ACC112 (cell line): Measurements from ENCODE around the gene SYNE4.

Experiments
- H2AFZ ChIP-seq: fragments of 200-600 bp; sonication (generic); one replicate; pipeline ENCODE4 v1.6.0; 2017; ENCODE audit warnings: antibody characterized with exemption, low read length; ENCODE audit not compliant: unreplicated experiment
- H3K27ac ChIP-seq: fragments of 200-600 bp; sonication (generic); 2 replicates; pipeline ENCODE4 v1.5.1; 2014; ENCODE audit warnings: low read depth, mild to moderate bottlenecking, antibody characterized with exemption, low read length, moderate library complexity
- H3K27me3 ChIP-seq: fragments of 200-600 bp; sonication (generic); 2 replicates; pipeline ENCODE4 v1.6.1; 2014; ENCODE audit warnings: mild to moderate bottlenecking, antibody characterized with exemption, low read length, moderate library complexity, mixed read lengths; ENCODE audit not compliant: insufficient read depth
- H3K36me3 ChIP-seq: fragments of 200-600 bp; sonication (generic); 2 replicates; pipeline ENCODE4 v1.6.1; 2016; ENCODE audit warnings: mild to moderate bottlenecking, antibody characterized with exemption, low read length, moderate library complexity, mixed read lengths; ENCODE audit not compliant: insufficient read depth
- H3K4me1 ChIP-seq: fragments of 200-600 bp; sonication (generic); one replicate; pipeline ENCODE4 v1.6.1; 2016; ENCODE audit warnings: low read length, mixed read lengths; ENCODE audit not compliant: insufficient read depth, unreplicated experiment, control insufficient read depth
- H3K4me3 ChIP-seq: fragments of 200-600 bp; sonication (generic); 2 replicates; pipeline ENCODE4 v1.5.1; 2014; ENCODE audit warnings: mild to moderate bottlenecking, low read depth, low read length
- H3K79me2 ChIP-seq: fragments of 200-600 bp; sonication (generic); one replicate; pipeline ENCODE4 v1.6.0; 2016; ENCODE audit warnings: low read length; ENCODE audit not compliant: control insufficient read depth, unreplicated experiment, insufficient read depth

The SYNE4 gene

GRCh38 chr19:36025541-36025940, 16.9 kb upstream of the SYNE4 start:
- Histone ChIP-seq H3K36me3 (no peaks in the 10 kb centered on the region), H2AFZ (no peak overlapping the region), H3K4me1 (no peaks in the 10 kb centered on the region), H3K4me3 (no peak overlapping the region), H3K27ac (no peak overlapping the region), H3K79me2 (no peaks in the 10 kb centered on the region), H3K27me3 (no peaks in the 10 kb centered on the region)

DNA sequence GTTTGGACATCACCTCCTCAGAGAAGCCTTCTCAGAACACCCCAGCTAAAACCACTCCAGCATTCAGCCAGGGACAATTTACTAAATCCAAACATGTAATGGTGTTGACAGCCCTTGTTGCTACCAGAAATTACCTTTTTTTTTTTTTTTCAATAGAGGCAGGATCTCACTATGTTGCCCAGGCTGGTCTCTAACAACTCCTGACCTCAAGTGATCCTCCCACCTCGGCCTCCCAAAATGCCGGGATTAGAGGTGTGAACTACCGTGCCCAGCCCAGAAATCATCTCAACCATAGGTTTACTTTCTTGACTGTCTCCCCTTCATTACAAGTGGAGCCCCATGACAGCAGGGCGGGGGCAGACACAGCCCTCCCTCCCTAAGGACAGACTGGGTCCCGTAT, 14.8 kb upstream of the SYNE4 start:
- Histone ChIP-seq H3K4me3 (no peak overlapping the region), H3K4me1 (no peaks in the 10 kb centered on the region), H3K27ac (no peak overlapping the region), H3K36me3 (no peaks in the 10 kb centered on the region), H2AFZ (no peak overlapping the region), H3K27me3 (no peaks in the 10 kb centered on the region), H3K79me2 (no peaks in the 10 kb centered on the region)

DNA sequence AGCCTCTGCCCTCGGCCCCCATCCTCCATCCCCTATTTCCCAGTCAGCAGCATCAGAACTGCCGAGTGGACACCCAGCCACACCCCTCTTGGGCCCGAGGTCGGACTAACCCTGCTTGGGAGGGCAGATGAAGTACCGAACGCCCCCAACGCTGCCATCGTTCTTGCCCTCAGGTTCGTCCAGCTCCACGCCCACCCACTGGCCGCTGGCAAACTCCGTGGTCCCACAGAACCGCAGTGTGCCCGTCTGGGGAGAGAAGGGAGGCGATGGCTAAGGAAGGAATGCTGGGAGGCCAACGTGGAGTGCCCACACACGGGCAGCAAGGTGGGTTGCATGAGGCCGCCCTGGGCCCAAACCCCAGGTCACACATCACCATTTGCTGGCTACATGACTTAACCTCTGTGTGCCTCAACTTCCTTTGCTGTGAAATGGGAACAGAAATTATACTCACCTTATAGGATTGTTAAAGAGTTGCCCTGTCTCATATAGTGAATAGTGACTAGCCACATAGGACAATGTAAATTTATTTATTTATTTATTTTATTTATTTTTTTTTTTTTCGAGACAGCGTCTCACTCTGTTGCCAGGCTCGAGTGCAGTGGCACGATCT, 10.6 kb upstream of the SYNE4 start:
- no peaks in the 10 kb centered on the region for H3K36me3 ChIP-seq
- no peak overlapping the region for H3K4me3 ChIP-seq
- H3K27me3 ChIP-seq = no peaks in the 10 kb centered on the region
- H3K27ac ChIP-seq = no peak overlapping the region
- H3K79me2 ChIP-seq = no peaks in the 10 kb centered on the region
- peaks cover 3% of the 10 kb centered on the region for H3K4me1 ChIP-seq
- H2AFZ ChIP-seq = no peak overlapping the region

- Histone ChIP-seq H3K4me3 (peak within 1 kb of the TSS; percentile 75), H3K4me1 (peaks cover 3% of the 10 kb centered on the region), H3K79me2 (no peaks in the 10 kb centered on the region), H3K27me3 (no peaks in the 10 kb centered on the region), H3K36me3 (no peaks in the 10 kb centered on the region), H3K27ac (no peak within 1 kb of the TSS), H2AFZ (no peak within 1 kb of the TSS)
These were observed 5.7 kb upstream of the SYNE4 start, which contains the start of gene ALKBH6 for GRCh38 chr19:36014012-36014924. ALKBH6 (minus strand) TSS chr19:36014213; CDS start chr19:36013397, 816 bp downstream.

- Histone ChIP-seq H3K27me3 (no peaks in the 10 kb centered on the region), H2AFZ (no peak overlapping the region), H3K4me3 (peak overlapping the region; percentile 75), H3K36me3 (no peaks in the 10 kb centered on the region), H3K79me2 (no peaks in the 10 kb centered on the region), H3K4me1 (peaks cover 3% of the 10 kb centered on the region), H3K27ac (no peak overlapping the region)
These were observed 4.8 kb upstream of the SYNE4 start for GRCh38 chr19:36013280-36014011.

DNA sequence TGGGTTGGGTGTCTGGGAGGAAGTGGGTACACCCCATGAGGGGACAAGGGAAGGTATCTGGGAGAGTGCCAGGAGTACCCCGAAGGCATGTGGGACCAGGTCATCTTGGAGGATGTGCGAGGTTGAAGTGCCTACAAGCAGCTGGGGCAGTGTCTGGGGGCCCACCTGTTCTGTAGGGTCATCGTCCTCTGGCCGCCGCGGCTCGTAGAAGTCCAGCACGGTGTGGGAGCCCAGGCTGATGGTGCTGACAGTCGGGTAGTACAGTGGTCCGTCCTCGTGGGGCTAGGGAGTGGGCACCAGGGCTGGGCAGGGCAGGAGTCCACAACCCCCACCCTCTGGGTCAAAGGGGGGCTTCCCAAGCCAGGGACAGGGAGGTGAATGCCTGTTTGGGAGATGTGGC, 1.8 kb upstream of the SYNE4 start:
- no peak overlapping the region for H3K4me3 ChIP-seq
- H3K36me3 ChIP-seq = no peaks in the 10 kb centered on the region
- no peaks in the 10 kb centered on the region for H3K79me2 ChIP-seq
- peaks cover 3% of the 10 kb centered on the region for H3K4me1 ChIP-seq
- H3K27ac ChIP-seq = no peak overlapping the region
- H3K27me3 ChIP-seq = no peaks in the 10 kb centered on the region
- H2AFZ ChIP-seq = no peak overlapping the region

GRCh38 chr19:36009633-36010379, 1.2 kb upstream of the SYNE4 start:
- peak overlapping the region; percentile 65 for H3K4me3 ChIP-seq

DNA sequence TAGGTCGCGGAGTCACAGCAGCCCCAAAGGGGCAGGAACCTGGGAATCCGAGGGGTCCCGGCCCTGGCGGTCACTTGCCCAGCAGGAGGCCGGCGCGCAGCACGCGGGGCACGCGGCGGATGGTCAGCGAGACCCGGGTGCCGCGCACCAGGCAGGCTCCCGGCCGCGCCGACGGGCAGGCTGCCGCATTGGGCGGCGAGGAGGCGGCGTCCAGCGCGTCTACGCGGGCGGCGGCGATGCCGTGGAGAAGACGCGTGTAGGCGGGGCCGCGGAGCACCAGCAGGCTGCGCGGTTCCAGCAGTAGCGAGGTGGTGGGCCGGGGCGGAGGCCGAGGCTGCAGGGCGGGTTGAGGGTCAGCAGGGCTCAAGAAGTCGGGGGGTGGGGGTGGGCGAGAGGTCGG, 607 bp upstream of the SYNE4 start:
- Histone ChIP-seq H2AFZ (no peak overlapping the region), H3K27ac (no peak overlapping the region), H3K79me2 (no peaks in the 10 kb centered on the region), H3K4me1 (no peaks in the 10 kb centered on the region), H3K27me3 (no peaks in the 10 kb centered on the region), H3K4me3 (peak overlapping the region; percentile 65), H3K36me3 (no peaks in the 10 kb centered on the region)

More at GRCh38 chr19:36009633-36010379, 1.2 kb upstream of the SYNE4 start:
- peaks cover under 1% of the 10 kb centered on the region for H3K4me1 ChIP-seq
- H3K27me3 ChIP-seq = no peaks in the 10 kb centered on the region
- H3K27ac ChIP-seq = no peak overlapping the region
- no peaks in the 10 kb centered on the region for H3K79me2 ChIP-seq
- no peaks in the 10 kb centered on the region for H3K36me3 ChIP-seq
- H2AFZ ChIP-seq = no peak overlapping the region

DNA sequence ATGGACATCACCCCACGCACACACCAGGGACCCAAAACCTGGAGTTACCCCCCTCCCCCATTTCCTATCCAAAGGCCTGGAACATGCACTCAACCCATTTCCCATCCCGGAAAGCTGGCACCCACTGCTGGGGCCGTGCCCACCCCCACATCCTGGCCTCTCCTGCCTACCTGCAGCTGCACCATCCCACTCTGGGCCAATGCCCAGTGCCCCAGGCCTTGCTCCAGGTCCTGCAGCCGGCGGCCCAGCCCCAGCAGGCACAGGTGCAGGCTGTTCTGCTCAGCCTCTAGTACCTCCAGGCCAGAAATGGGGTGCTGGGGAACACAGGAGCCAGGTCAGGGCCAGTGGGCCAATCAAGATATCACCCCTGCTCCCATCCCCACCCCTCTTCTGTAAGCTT, 1.7 kb downstream of the SYNE4 start:
- no peaks in the 10 kb centered on the region for H3K79me2 ChIP-seq
- no peaks in the 10 kb centered on the region for H3K36me3 ChIP-seq
- H2AFZ ChIP-seq = no peak overlapping the region
- no peaks in the 10 kb centered on the region for H3K4me1 ChIP-seq
- no peaks in the 10 kb centered on the region for H3K27me3 ChIP-seq
- H3K27ac ChIP-seq = no peak overlapping the region
- no peak overlapping the region for H3K4me3 ChIP-seq

DNA sequence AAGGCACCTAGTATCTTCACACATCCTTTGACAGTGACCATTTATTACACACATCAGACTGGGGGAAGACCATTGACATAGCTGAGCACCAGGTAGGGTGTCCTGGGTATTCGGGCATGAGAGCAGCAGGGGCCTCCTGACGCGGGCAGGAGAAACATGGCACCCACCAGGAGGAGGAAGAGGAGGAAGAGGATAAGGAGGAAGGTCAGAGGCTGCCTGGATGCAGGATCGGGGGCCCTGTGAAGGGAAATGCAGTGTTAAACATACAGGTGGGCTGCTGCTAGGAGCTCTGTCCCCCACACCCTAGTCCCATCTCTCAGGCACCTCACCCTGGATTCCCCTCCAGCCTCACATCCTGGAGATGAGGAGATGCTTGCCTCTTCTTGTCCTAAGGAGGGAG, 5.3 kb downstream of the SYNE4 start:
- H3K4me3 ChIP-seq = no peak overlapping the region
- no peaks in the 10 kb centered on the region for H3K36me3 ChIP-seq
- H2AFZ ChIP-seq = no peak overlapping the region
- H3K4me1 ChIP-seq = peaks cover 6% of the 10 kb centered on the region
- H3K79me2 ChIP-seq = no peaks in the 10 kb centered on the region
- H3K27me3 ChIP-seq = no peaks in the 10 kb centered on the region
- H3K27ac ChIP-seq = no peak overlapping the region
